Pulmonary artery endothelial cell (primary cell): ENCODE measurements around the gene PLEKHM3. TPM values are rescaled to one million over a fixed set of nuclear protein-coding genes. Genes with fewer than 3 reads are reported as not detected.
"Not testable (repeated sequence)": the region's sequence is repeated elsewhere in the genome, so short reads cannot be mapped to it uniquely, and the experiment has no call there.

ENCODE experiments used
- DNase-seq: peaks from one replicate; pipeline ENCODE4 v3.0.0-alpha.2; 2011; ENCODE audit warnings: low read depth, low spot score
- total RNA-seq: library from RNA; depleted of rRNA; stranded (reverse); fragments of >200 nt; gene quantifications from 2 replicates; pipeline ENCODE4 v1.2.3, GENCODE V29; 2014

Gene PLEKHM3
- total RNA-seq, 1 donor from 2014 or later, result 7.2 TPM

DNA sequence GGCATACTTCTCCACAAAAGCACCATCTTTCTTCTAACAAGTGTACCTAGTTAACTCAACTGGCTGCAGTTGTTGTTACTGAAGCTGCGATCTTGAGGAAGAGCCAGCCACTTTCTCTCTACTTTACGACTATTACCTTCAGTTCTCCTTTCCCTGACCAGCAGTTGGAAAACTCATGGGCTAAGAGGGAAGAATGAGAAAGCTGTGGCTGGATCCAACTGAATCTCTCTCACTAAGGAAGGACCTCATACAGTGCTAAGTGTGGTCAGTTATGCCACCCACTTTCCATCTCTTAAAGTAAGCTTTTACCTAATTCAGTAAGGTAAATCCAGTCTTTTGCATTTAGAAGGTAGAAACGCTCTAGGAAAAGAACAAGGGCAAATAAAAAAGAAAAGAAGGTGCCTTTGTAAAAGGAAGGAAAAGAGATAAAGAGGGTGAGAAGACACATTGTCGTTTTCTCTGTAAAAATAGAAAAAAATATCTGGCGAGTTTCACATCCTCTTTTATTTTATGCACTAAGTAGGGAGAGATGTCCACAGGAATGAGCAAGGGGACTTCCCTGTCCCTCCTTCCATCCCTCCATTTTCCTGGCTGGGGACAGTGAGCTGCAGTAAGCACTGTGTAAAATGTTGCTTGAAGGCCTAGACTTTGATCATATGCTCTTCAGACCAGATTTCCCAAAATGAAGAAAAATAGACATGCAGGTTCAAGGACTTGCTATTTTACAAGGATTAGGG, 73.4 kb downstream of the PLEKHM3 start:
- no peak for DNase-seq

DNA sequence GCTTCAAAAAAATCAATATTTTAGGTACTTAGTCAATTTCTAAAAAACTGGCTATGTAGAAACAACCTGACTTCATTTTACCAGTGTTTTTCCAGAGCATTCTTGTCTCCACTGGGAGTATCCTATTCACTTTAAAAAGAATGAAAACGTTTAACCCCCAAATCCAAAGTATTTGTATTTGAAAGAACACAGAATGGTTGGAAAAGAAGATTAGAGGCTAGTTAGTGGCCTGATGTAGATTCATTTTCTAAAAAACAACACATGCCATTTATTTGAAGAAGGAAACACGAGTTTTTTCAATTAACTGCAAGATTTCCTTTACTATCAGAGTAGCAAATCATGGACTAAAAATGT, 74.6 kb downstream of the PLEKHM3 start:
- DNase-seq, result no peak

DNA sequence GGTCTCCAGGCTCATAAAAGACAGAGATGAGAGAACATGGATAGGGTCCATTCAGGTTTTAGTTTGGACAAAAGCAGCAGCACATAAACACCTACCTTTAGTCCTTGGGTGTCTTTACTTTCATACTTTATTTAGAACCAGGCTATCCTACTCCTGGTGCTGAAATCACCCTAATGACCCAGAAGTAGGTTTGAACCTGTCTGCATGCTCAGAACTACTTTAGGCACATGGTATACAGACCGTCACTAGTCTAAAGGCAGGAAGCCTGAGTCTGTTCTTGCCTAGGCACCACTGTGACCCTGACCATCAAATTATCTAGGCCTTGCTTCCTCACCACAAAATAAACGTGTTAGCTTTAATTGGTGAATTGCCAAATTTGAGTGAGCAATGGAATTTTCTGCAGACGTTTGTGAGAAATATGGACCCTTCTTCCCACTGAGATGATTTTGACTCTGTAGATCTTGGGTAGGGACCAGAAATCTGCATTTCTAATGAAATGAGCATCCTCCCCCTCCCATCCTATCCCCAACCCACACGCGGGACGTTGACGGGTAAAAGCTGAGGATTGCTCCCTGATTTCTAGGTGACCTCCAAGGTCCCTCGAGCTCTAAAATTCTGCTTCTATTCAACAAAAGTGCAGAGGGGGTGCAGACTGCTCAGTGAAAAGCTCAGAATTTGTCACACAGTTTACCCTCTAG, 75.1 kb downstream of the PLEKHM3 start:
- no peak for DNase-seq

- DNase-seq, result not testable (repeated sequence)
These were observed 76.1 kb downstream of the PLEKHM3 start for GRCh38 chr2:207949245-207949644.

DNA sequence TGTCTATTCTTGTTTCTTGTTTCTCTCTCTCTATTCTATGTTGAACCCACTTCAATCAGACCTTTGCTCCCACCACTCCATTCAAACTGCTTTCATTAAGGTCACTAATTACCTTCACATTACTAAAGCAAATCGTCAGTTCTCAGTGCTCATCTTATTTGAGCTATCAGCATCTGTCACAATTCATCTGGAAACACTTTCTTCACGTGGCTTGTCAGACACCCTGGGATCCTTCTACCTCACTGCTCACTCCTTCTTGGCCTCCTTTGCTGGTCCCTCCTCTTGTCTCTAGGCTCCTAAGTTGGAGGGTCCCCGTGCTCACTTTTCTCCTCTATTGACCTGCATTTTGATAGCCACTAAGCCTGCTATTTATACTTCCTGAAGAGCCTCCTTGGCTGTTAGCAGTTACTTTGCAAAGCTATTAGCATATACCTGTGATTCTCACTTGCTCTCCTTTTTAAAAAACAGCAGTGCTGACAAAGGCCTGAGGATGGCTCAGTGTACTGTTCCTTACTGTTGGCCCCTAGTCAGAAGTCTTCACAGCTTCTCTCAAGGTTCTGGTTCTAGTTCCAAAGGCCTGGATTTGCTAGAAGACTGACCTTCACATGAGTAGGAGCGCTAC, 80.2 kb downstream of the PLEKHM3 start:
- DNase-seq, result no peak

GRCh38 chr2:207944334-207944733, 81.0 kb downstream of the PLEKHM3 start:
- no peak for DNase-seq

- DNase-seq, result no peak
These were observed 85.8 kb downstream of the PLEKHM3 start for GRCh38 chr2:207939342-207940108.

GRCh38 chr2:207938886-207939285, 86.4 kb downstream of the PLEKHM3 start:
- no peak for DNase-seq

- no peak for DNase-seq
These were observed 86.9 kb downstream of the PLEKHM3 start for GRCh38 chr2:207938415-207938814.

GRCh38 chr2:207937823-207938222, 87.5 kb downstream of the PLEKHM3 start:
- DNase-seq, result peak; percentile 3

DNA sequence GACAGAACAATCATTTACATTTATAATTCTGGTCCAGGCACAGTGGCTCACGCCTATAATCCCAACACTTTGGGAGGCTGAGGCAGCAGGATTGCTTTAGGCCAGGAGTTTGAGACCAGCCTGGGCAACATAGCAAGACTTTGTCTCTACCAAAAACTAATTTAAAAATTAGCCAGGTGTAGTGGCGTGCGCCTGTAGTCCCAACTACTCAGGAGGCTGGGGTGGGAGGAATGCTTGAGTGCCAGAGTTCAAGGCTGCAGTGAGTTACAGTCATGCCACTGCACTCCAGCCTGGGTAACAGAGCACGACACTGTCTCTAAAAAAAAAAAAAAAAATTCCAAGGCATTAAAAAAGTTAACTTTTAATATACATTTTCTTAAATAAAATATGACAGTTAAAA, 88.1 kb downstream of the PLEKHM3 start:
- DNase-seq, result no peak

DNA sequence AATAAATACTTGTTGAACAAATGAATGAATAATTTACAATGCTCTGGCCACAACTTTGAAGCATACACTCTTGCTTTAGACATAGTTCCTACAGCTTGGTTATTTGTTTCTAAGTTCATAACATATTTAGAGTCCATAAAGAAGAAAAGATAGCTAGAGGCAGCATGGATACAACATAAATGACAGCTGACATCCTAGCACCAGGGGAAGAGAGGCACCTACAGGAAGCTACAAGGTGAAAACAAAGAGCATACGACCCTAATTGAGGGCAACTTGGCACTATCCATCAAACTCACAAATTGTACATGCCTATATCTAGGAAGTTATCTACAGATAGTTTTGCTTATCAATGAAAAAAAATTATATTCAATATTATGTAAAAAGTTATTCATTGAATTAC, 88.9 kb downstream of the PLEKHM3 start:
- DNase-seq, result no peak

- no peak for DNase-seq
These were observed 89.3 kb downstream of the PLEKHM3 start for GRCh38 chr2:207935991-207936370.

- no peak for DNase-seq
These were observed 90.0 kb downstream of the PLEKHM3 start for GRCh38 chr2:207935121-207935990.

DNA sequence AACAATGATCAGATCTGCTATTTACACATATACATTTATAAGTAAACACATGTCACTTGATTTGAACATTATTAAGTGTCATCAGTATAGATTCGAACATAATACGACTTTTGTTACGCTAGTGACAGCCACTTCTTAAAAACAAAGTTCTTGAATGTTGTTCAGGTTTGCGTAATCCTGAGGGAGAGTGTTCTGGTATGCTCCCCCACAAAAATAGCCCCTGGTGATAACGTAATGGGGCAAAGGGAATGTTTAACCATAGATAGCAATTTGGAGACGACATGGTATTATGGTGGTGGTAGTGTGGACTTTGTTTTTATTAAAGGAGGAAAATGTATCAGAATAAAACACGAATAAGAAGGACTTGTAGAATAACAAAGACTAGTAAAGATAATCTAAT, 90.6 kb downstream of the PLEKHM3 start:
- DNase-seq, result no peak

DNA sequence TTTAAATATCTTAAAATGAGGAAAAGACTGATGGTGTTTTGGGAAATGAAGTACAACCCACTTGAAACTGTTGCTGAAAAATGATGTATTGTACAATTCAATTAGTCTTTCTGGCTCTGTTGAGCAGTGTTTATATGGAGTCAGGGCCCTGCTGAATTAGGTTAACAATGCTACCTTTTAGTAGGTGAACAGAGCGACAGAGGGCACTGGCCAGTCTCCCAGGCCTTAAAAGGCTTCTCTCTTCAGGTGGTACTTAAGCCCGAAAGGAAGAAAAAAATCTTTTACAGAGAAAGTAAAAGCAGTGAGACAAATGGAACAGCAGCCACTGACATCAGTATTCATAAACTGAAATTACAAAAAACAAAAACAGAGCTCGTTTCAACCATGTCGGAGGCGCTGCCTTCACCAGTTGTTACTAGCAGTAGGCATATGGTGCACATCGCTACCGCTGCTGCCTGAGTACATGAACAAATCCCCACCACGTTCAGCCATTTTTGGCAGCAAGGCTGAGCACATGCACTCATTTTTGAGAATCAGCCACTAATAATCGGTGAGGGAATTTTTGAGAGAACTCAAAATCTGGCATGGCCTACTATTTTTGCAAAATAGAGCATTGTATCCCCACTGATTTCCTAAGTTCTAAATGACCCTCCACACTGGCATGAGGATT, 91.8 kb downstream of the PLEKHM3 start:
- no peak for DNase-seq

DNA sequence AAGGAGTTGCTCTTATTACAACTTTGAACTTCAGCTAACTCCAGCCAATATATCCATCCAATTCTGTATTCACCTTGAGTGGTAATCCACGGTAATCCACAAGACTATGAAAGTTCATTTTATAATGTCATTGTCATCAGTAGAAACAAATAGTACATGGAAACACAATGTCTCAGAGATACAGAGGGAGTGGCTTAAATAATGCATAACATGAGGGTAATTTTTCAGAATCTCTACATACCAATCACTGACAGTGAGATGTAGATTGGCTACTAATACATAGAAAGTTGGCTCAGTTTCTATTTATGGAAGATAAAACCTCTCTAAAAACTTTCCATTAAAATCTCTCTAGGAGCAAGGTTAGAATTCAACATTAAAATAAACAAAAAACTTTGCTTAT, 93.2 kb downstream of the PLEKHM3 start:
- no peak for DNase-seq

- no peak for DNase-seq
These were observed 94.6 kb downstream of the PLEKHM3 start for GRCh38 chr2:207930747-207931146.

GRCh38 chr2:207929923-207930322, 95.4 kb downstream of the PLEKHM3 start:
- no peak for DNase-seq

DNA sequence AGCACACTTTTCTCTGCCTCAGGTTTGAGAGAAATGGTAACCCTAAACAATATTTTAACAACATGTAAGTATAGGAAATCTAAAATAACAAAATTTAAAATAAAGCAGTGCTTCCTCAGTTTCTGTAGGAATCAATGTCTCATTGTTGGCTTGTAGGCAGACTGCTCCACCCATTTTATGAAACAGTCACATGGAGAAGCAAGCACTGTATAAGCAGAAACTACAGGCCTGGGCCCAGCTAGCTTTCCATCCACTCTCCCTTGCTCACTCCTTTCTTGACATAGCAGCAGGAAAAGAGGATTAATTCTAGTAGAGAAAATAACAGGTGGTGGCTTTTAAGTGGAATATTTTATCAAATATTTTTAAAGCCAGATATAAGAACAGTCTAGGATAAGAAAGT, 97.2 kb downstream of the PLEKHM3 start:
- no peak for DNase-seq

DNA sequence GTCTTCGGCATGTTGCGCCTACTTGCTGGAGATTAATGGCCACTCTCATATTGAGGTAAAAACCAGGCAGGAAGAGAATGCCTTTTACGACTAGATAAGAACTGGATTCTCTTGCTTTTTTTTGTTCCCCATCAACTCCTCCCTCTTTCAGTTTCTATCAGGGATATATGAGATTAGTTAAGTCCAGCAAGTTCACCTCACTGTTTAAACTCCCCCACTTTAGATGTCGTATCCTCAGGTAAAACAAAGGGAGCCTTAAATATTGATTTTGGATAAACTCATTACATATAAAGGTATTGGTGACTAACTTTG, 98.4 kb downstream of the PLEKHM3 start:
- no peak for DNase-seq
